Astrocyte (in vitro differentiated cells and primary cell): Measurements from ENCODE around the gene MTX1.
"Not testable (repeated sequence)": the region's sequence is repeated elsewhere in the genome, so short reads cannot be mapped to it uniquely, and the experiment has no call there.

Experiments
- CTCF ChIP-seq: IDR thresholded peaks from 2 replicates; pipeline ENCODE4 v1.5.1; 2011; ENCODE audit warnings: low read depth, mild to moderate bottlenecking, inconsistent platforms, low read length, moderate library complexity; ENCODE audit not compliant: insufficient read depth
- EZH2 ChIP-seq: IDR thresholded peaks from 2 replicates; pipeline ENCODE4 v1.6.1; 2012; ENCODE audit warnings: mild to moderate bottlenecking, low read length, inconsistent platforms; ENCODE audit not compliant: insufficient read depth

- TF ChIP-seq CTCF, EZH2: not testable (repeated sequence)
These were observed 40.4 kb upstream of the MTX1 start for GRCh38 chr1:155168105-155168445.
